Fibroblast of gingiva (primary cell): ENCODE measurements around the gene TRPV4.

Experiments
- DNase-seq: peaks from one replicate; pipeline ENCODE4 v3.0.0-alpha.2; 2011; ENCODE audit warnings: low read depth

TRPV4 gene

DNA sequence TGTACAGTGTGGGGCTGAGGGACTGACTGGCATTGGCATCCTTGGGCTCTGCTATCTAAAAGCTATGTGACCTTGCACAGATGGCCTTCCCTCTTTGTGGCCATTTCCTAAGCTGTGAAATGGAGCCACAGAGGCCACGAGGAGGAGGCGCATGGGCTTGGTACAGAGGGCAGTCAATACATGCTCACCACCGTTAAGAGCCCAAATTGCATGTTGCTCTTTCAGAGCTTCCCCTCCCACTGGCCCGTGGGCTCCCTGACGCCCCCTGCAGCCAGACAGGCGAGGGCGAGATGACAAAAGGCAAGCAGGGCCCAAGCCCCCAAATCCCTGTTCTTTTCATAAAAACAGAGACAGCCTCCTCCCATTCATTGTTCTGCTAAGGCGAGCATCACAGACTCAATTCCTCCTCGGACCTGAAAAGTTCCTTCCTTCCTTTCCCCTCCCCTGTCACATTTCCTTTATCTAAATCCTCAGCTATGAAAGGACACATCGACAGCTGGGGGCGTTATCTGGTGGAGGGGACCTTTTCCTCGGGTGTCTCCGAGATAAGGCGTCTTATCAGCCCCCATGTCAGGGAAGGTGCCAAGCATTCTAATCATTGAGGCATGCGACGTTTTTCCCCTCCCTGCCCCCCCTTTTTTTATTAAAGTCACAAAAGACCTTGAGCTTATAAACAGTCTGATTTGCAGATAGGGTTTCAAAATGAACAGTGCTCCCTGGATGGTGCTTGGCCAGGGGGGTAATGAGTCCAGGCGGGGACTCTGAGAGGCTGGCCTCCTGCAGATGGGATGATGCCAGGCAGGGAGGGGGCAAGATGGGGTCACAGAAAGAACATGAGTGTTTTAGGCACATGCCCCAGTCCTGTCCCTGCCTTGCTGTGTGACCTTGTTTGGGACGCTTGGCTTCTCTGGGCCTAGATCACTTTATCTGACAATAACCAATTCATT lies 93.2 kb downstream of the TRPV4 start:
- DNase-seq, result no peak

DNA sequence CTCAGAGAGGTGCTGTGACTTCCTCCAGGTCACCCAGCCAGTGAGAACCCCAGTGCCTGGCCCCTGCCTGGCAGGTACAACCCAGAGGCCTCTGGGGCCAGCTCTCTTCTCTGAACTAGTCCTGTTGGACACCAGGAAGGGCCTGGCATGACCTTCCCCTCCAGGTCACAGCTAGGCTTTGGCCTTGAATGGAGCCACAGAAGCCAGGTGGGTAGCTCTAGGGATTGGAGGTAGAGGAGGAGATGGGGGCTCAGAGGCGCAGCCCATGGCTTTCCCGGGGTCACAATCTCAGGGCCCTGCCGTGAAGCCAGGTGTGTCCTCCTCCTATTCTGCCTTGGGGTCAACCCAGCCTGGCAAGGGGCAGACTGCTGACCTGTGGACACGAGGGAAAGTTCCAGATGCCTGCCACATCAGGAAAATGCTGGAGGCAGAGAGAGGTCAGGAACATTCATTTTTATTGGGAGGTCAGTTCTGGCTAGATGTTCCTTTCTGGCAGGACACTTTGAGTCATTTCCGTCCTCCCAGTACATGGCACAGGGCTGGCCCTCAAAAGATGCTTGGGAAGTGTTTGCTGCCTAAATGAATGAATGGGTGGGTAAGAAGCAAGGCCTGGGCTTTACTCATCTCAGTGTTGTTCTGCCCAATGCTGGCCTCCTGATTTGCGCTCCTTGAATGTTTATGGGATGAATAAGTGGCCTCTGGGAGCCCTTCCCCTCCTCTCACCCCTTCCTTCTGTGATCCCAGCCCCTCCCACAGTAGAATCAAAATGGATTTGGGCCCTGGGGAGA lies 94.1 kb downstream of the TRPV4 start:
- DNase-seq, result no peak

DNA sequence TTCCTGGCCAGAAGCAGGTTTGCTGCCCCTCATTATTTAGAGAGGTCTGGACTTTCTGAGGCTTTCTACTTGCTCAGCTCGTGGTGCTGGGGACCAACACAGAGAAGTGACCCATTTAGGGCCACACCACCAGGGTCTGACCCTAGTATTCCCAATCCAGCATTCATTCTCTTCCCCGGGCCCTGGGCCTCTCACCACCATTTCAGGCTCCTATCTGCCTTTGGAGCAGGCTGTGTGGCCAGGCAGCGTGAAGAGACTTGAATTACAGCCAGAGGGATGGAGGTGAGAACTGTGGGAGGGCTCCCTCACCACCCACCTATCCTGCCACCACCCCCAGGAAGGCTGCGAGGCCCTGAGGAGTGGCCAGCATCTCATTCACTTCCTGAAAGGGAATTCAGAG lies 95.0 kb downstream of the TRPV4 start:
- DNase-seq, result no peak

DNA sequence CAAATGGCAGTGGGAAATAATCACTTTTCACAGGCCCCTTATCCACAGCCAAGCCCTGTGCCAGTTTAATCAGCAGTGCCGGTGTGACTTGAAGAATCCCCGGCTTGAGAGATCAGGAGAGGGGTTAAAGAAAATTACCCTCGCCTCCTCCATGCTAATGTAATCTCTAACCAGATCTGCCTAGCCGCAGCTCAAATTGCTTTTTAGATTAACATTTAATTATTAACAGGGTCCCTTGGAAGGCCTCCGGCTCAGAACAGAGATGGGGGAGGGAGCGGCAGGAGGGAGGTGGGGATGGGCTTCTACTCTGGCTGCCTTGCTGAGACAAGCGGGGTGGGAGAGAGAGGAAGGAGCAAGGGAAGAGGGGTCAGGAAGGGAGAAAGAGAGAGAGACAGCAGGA lies 95.6 kb downstream of the TRPV4 start:
- DNase-seq, result no peak

DNA sequence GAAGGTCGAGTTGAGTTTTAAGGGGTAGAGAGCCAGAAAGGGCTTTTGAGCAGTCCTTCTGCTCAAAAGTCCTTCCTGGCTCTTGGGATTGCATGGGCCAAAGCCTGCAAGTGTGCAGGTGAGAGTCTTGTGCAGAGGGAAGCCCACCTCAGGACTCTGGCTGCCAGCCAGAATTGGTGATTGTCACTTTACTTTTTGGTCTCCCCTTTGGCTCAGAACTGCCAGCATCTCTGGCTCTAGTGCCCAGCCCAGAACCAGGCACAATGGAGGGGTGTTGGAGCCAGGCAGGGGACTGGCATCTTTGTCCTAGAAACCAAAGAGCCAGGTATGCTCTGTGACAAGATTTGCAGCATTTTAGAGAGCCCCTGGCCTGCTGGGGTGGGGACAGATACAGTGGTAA lies 96.1 kb downstream of the TRPV4 start:
- DNase-seq, result no peak

DNA sequence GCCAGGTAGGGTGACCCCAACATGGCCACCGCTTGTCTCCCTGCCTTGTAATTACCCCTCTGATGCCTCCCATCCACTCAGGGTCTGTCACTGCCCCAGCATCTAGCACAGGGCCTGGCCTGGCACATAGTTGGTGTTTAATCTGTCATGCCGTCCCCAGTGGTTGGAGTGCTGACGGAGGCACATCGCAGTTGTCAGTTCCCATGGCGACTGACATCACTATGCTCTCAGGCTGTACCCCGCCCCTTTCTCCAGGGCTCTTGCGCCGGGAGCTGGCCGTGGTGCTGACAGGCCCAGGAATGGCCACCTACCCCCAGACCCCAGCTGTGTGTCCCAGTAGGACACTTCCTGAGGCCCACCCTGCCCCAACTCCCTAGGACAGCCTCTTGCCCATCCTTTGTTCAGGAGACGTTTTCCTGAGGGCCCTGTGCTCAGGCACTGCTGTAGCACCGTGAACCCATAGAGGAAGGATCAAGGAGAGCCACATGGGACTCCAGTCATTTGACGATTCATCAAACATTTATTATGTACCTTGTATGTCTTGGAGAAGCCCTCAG lies 96.6 kb downstream of the TRPV4 start:
- peak; percentile 22 for DNase-seq

DNA sequence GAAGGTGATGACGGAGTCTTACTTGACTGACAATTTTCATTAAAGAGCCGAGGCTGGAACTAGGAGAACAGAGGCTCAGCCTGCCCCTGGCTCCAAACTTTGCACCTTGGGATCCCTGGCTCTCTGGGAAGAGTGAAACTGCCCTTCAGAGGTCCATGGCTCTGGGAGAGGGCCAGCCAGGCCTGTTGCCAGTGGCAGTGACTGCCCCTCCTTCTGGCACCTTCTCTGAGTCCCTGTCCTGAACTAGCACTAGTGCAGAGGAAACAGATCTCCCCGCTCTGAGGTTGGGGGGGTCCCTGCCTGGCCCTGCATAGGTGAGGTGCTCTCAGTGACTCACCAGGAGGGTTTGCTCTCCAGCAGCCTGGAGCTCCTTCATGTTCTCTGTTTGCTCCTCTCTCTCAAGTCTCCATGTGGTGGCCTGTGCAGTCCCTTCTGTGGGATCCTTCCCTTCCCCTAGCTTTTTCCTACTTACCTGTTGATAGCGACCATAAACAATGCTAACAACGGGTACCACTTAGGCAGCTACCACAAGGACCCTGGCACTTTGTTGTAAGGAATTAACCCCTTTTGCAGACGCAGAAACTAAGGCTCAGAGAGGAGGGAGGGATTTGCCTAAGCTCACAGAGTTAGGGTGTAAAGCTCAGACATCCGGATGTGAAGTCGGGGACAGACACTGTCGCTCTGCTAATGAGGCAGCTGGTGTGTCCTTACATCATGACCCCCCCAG lies 97.2 kb downstream of the TRPV4 start:
- DNase-seq, result no peak

DNA sequence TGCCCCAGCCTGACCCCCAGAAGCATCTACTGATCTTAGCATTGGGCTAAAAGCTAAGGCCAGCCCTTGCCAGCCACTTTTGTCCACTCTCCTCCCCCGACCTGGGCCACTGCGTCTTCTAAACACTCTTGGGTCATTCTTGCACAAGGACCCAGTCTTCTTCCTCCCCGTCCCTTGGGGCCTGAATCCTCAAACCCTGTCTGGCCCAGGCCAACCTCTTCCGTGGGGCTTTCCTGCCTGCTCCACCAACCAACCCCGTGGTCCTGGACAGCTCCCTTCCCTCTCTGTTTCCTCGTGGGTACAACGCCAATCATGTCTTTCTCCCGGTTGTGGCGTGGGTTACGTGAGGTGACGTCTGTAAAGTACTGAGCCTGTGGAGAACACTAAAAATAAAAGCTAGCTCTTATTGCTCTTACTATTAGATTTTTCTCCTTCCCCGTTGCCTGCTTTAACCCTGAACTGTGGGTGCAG lies 98.1 kb downstream of the TRPV4 start:
- no peak for DNase-seq

DNA sequence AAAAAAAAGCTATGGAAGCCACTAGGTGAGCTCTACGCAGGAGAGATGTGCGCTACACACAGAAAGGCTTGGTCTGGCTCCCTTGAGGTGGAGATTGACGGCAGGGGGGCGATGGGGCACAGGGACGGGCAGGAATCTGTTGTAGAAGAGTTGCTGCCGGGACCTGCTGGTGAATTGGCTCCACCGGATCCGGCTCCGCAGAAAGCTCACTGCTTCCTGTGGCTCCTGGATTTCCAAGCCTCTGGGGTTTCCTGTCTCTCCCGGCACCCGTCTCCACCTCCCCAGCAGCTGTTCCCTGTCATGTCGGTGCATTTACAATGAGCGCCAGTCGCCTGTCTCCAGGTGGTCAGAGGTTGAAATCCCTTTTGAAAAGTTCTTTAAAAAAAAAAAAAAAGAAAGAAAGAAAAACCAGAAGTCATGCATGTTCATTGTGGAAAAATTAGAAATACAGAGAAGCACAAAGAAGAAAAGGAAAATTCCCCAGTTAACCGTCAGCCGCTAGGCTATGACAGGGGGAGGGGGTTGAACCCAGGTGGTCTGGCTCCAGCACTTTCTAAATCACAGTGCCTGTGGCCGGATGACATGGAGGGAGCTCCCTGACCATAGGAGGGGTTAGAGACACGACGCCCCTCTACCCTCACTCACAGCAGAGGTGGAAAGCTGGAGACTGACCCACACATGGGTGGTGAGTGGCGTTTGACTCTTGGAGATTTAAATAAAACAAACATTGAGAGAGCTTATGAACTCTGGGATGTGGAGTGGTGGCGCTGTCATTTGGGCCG lies 98.8 kb downstream of the TRPV4 start:
- no peak for DNase-seq
